Measurements from ENCODE around the gene SLC20A1.
"Not testable (repeated sequence)": the region's sequence is repeated elsewhere in the genome, so short reads cannot be mapped to it uniquely, and the experiment has no call there.

Gene SLC20A1

GRCh38 chr2:112607680-112608438, 37.9 kb upstream of the SLC20A1 start:
- Histone ChIP-seq H3K9ac (ENCODE audit: low read depth in 1 of 2, low read length in 2 of 2) (no peak overlapping the region), H3K9me3 (ENCODE audit: control insufficient read depth in 1 of 2, low read length in 2 of 2) (no peaks in the 10 kb centered on the region), H3K27ac (ENCODE audit: low read depth, low read length) (no peak overlapping the region), H3K4me1 (ENCODE audit: control insufficient read depth in 1 of 2, insufficient read depth in 2 of 2, low read length in 2 of 2) (peaks cover 10% of the 10 kb centered on the region in 2 donors), H3K4me3 (ENCODE audit: low read depth in 1 of 2, low read length in 2 of 2) (no peak overlapping the region), H3K36me3 (ENCODE audit: control insufficient read depth in 1 of 2, insufficient read depth in 2 of 2, low read length in 2 of 2) (no peaks in the 10 kb centered on the region), H3K27me3 (ENCODE audit: control insufficient read depth in 1 of 2, insufficient read depth in 2 of 2, low read length in 2 of 2) (no peaks in the 10 kb centered on the region)

GRCh38 chr2:112609320-112609719, 36.4 kb upstream of the SLC20A1 start:
- not testable (repeated sequence) for H3K27me3 ChIP-seq (ENCODE audit: control insufficient read depth in 1 of 2, insufficient read depth in 2 of 2, low read length in 2 of 2); H3K4me3 ChIP-seq (ENCODE audit: low read depth in 1 of 2, low read length in 2 of 2); H3K9me3 ChIP-seq (ENCODE audit: control insufficient read depth in 1 of 2, low read length in 2 of 2); H3K27ac ChIP-seq (ENCODE audit: low read depth, low read length); H3K9ac ChIP-seq (ENCODE audit: low read depth in 1 of 2, low read length in 2 of 2); H3K36me3 ChIP-seq (ENCODE audit: control insufficient read depth in 1 of 2, insufficient read depth in 2 of 2, low read length in 2 of 2)
- peaks cover 10% of the 10 kb centered on the region in 2 donors for H3K4me1 ChIP-seq (ENCODE audit: control insufficient read depth in 1 of 2, insufficient read depth in 2 of 2, low read length in 2 of 2)

- H3K4me3 ChIP-seq (ENCODE audit: low read depth in 1 of 2, low read length in 2 of 2); H3K36me3 ChIP-seq (ENCODE audit: control insufficient read depth in 1 of 2, insufficient read depth in 2 of 2, low read length in 2 of 2); H3K4me1 ChIP-seq (ENCODE audit: control insufficient read depth in 1 of 2, insufficient read depth in 2 of 2, low read length in 2 of 2); H3K9ac ChIP-seq (ENCODE audit: low read depth in 1 of 2, low read length in 2 of 2); H3K27ac ChIP-seq (ENCODE audit: low read depth, low read length); H3K9me3 ChIP-seq (ENCODE audit: control insufficient read depth in 1 of 2, low read length in 2 of 2); H3K27me3 ChIP-seq (ENCODE audit: control insufficient read depth in 1 of 2, insufficient read depth in 2 of 2, low read length in 2 of 2): not testable (repeated sequence)
Measured at GRCh38 chr2:112612283-112612682, 33.5 kb upstream of the SLC20A1 start.

DNA sequence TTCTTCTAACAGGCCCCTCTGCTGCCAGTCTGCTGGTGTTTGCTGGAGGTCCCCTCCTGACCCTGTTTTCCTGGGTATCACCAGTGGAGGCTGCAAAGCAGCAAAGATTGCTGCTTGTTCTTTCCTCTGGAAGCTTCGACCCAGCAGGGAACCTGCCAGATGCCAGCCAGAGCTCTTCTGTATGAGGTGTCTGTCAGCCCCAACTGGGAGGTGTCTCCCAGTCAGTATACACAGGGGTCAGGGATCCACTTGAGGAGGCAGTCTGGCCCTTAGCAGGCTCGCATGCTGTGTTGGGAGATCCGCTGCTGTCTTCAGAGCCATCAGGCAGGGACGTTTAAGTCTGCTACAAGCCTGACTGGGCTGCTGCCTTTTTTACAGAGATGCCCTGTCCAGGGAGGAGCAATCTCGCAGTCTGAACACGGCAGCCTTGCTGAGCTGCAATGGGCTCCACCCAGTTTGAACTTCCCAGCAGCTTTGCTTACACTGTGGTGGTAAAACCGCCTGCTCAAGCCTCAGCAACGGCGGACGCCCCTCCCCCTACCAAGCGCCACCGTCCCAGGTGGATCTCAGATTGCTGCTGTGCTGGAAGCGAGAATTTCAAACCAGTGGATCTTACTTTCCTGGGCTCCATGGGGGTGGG, 31.4 kb upstream of the SLC20A1 start:
- Histone ChIP-seq H3K9ac (ENCODE audit: low read depth in 1 of 2, low read length in 2 of 2) (no peak overlapping the region), H3K27me3 (ENCODE audit: control insufficient read depth in 1 of 2, insufficient read depth in 2 of 2, low read length in 2 of 2) (no peaks in the 10 kb centered on the region), H3K4me3 (ENCODE audit: low read depth in 1 of 2, low read length in 2 of 2) (no peak overlapping the region), H3K4me1 (ENCODE audit: control insufficient read depth in 1 of 2, insufficient read depth in 2 of 2, low read length in 2 of 2) (no peaks in the 10 kb centered on the region), H3K9me3 (ENCODE audit: control insufficient read depth in 1 of 2, low read length in 2 of 2) (no peaks in the 10 kb centered on the region), H3K27ac (ENCODE audit: low read depth, low read length) (no peak overlapping the region), H3K36me3 (ENCODE audit: control insufficient read depth in 1 of 2, insufficient read depth in 2 of 2, low read length in 2 of 2) (no peaks in the 10 kb centered on the region)

GRCh38 chr2:112615051-112615450, 30.7 kb upstream of the SLC20A1 start:
- Histone ChIP-seq H3K36me3 (ENCODE audit: control insufficient read depth in 1 of 2, insufficient read depth in 2 of 2, low read length in 2 of 2) (no peaks in the 10 kb centered on the region), H3K9ac (ENCODE audit: low read depth in 1 of 2, low read length in 2 of 2) (no peak overlapping the region), H3K27ac (ENCODE audit: low read depth, low read length) (no peak overlapping the region), H3K4me3 (ENCODE audit: low read depth in 1 of 2, low read length in 2 of 2) (no peak overlapping the region), H3K27me3 (ENCODE audit: control insufficient read depth in 1 of 2, insufficient read depth in 2 of 2, low read length in 2 of 2) (no peaks in the 10 kb centered on the region), H3K9me3 (ENCODE audit: control insufficient read depth in 1 of 2, low read length in 2 of 2) (no peaks in the 10 kb centered on the region), H3K4me1 (ENCODE audit: control insufficient read depth in 1 of 2, insufficient read depth in 2 of 2, low read length in 2 of 2) (no peaks in the 10 kb centered on the region)

GRCh38 chr2:112615798-112616197, 29.9 kb upstream of the SLC20A1 start:
- not testable (repeated sequence) for H3K9me3 ChIP-seq (ENCODE audit: control insufficient read depth in 1 of 2, low read length in 2 of 2); H3K4me3 ChIP-seq (ENCODE audit: low read depth in 1 of 2, low read length in 2 of 2); H3K9ac ChIP-seq (ENCODE audit: low read depth in 1 of 2, low read length in 2 of 2); H3K36me3 ChIP-seq (ENCODE audit: control insufficient read depth in 1 of 2, insufficient read depth in 2 of 2, low read length in 2 of 2); H3K27me3 ChIP-seq (ENCODE audit: control insufficient read depth in 1 of 2, insufficient read depth in 2 of 2, low read length in 2 of 2); H3K27ac ChIP-seq (ENCODE audit: low read depth, low read length); H3K4me1 ChIP-seq (ENCODE audit: control insufficient read depth in 1 of 2, insufficient read depth in 2 of 2, low read length in 2 of 2)

DNA sequence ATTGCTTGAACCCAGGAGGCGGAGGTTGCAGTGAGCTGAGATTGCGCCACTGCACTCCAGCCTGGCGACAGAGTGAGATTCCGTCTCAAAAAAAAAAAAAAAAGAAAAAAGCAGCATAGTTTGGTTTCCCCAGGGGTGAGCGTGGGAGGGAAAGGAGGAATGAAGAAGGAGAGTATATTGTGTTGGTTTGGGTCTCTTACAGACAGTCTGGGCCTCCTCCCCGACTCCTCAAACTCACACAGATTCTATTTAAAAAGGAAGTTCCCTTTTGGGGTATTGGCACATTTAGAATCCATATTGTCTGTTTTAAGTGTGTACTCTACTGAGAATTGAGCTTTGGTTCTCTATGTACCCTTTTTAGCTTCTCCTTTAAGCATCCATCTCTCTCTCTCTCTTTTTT, 27.4 kb upstream of the SLC20A1 start:
- H3K4me1 ChIP-seq (ENCODE audit: control insufficient read depth in 1 of 2, insufficient read depth in 2 of 2, low read length in 2 of 2): no peaks in the 10 kb centered on the region

DNA sequence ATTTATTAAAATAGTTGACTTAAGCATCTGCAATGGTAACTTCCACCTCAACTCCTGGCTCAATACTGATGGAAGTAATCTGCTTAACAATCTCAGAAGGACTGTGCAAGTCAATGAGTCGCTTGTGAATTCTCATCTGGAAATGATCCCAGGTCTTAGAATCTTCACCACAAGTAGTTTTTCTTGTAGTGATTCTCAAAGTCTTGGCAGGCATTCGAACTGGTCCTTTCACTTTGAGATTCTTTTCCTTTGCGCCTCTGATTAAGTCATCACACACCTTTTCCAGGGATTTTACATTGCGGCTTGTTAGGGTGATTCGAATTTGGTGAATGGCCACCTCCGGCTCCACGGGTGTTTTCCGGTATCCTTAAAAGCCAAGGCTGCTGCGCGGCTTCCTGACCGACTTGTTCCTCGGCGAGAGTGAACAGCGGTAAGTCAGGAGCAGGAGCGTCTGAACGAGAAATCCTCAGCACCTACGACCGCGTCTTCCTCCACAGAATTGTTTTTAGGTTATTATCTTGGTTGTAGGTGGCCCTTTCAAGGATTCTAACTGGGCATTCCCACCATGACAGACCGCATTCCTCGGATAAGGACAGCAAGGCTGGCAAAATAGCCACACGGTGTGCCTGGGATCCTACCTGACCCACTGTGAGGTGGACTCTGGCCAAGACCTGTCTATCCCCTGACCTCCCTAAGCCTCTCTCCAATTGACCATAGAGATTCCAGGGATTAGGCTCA, 23.8 kb upstream of the SLC20A1 start:
- Histone ChIP-seq H3K9ac (ENCODE audit: low read depth in 1 of 2, low read length in 2 of 2) (no peak overlapping the region), H3K4me3 (ENCODE audit: low read depth in 1 of 2, low read length in 2 of 2) (no peak overlapping the region), H3K27me3 (ENCODE audit: control insufficient read depth in 1 of 2, insufficient read depth in 2 of 2, low read length in 2 of 2) (no peaks in the 10 kb centered on the region), H3K4me1 (ENCODE audit: control insufficient read depth in 1 of 2, insufficient read depth in 2 of 2, low read length in 2 of 2) (peaks cover 10 to 12% of the 10 kb centered on the region in 2 donors), H3K9me3 (ENCODE audit: control insufficient read depth in 1 of 2, low read length in 2 of 2) (no peaks in the 10 kb centered on the region), H3K27ac (ENCODE audit: low read depth, low read length) (no peak overlapping the region), H3K36me3 (ENCODE audit: control insufficient read depth in 1 of 2, insufficient read depth in 2 of 2, low read length in 2 of 2) (no peaks in the 10 kb centered on the region)

More for the DNA sequence above, 27.4 kb upstream of the SLC20A1 start:
- no peak overlapping the region for H3K9ac ChIP-seq (ENCODE audit: low read depth in 1 of 2, low read length in 2 of 2)
- H3K36me3 ChIP-seq (ENCODE audit: control insufficient read depth in 1 of 2, insufficient read depth in 2 of 2, low read length in 2 of 2): no peaks in the 10 kb centered on the region
- H3K27me3 ChIP-seq (ENCODE audit: control insufficient read depth in 1 of 2, insufficient read depth in 2 of 2, low read length in 2 of 2): no peaks in the 10 kb centered on the region
- no peak overlapping the region for H3K4me3 ChIP-seq (ENCODE audit: low read depth in 1 of 2, low read length in 2 of 2)
- H3K9me3 ChIP-seq (ENCODE audit: control insufficient read depth in 1 of 2, low read length in 2 of 2): no peaks in the 10 kb centered on the region
- no peak overlapping the region for H3K27ac ChIP-seq (ENCODE audit: low read depth, low read length)

DNA sequence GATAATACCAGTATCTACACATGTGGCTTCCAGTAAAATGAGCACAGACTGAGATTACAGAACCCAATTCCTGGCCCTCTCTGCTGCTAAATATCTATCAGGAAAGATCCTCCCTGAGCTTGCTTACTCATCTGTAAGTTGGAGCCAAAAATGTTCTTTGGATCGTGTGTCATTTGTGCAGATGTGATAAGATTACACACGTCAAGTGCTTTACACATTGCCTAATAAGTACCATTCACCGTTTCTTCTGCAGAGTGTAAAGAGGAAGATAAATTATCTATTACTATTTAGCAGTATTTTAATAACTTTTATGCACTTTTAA, 23.2 kb upstream of the SLC20A1 start:
- H3K4me1 ChIP-seq (ENCODE audit: control insufficient read depth in 1 of 2, insufficient read depth in 2 of 2, low read length in 2 of 2): peaks cover 12 to 17% of the 10 kb centered on the region in 2 donors
- no peaks in the 10 kb centered on the region for H3K9me3 ChIP-seq (ENCODE audit: control insufficient read depth in 1 of 2, low read length in 2 of 2)
- no peak overlapping the region for H3K27ac ChIP-seq (ENCODE audit: low read depth, low read length)
- no peak overlapping the region for H3K4me3 ChIP-seq (ENCODE audit: low read depth in 1 of 2, low read length in 2 of 2)
- H3K9ac ChIP-seq (ENCODE audit: low read depth in 1 of 2, low read length in 2 of 2): no peak overlapping the region
- H3K36me3 ChIP-seq (ENCODE audit: control insufficient read depth in 1 of 2, insufficient read depth in 2 of 2, low read length in 2 of 2): no peaks in the 10 kb centered on the region
- H3K27me3 ChIP-seq (ENCODE audit: control insufficient read depth in 1 of 2, insufficient read depth in 2 of 2, low read length in 2 of 2): no peaks in the 10 kb centered on the region

Measured in duodenal mucosa (tissue), 2 donors.